Measurements from ENCODE around the gene ZNRF4. TPM values are rescaled to one million over a fixed set of nuclear protein-coding genes. Genes with fewer than 3 reads are reported as not detected.

Gene ZNRF4
- total and polyA plus RNA-seq, 7 donors = not detected

DNA sequence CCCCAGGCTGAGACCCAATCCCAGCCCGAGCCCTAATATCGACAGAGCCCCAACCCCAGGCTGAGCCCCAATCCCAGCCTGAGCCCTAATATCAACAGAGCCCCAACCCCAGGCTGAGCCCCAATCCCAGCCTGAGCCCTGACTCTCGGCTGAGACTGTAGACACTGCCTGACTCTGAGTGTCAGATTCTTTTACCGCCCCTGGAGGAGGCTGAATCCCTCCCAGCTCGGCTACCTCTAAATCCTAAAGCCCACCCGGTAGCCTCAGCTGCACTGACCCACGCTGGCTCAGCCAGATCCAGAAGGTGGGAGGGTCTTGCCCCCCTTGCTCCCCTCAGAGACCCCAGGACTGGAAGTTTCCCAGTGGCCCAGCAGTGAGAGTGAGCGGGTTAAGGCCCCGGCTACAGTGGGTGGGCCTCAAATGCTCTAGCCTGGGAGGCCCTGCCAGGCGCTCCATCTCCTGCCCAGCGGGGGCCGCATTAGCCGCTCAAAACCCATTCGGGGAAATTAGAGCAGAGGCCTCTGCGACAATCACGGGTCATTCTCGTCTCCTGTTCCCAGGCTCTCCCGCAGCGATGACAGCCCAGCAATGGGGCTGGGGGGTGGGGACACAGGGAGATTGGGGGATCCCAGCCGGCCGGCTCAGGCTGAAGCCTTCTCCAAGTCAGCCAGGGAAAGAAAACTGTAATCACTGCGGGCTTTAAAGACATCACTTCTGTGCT is 43.8 kb downstream of the ZNRF4 start:
- no peak for DNase-seq

GRCh38 chr19:5501907-5502306 is 46.7 kb downstream of the ZNRF4 start:
- WGBS, 2 donors = 86 to 94% methylated on average over 2 of the region's 2 CpGs
- no peak overlapping the region for H3K27ac ChIP-seq
- H3K27me3 ChIP-seq = peaks cover 0 to 19% (median 0%) of the 10 kb centered on the region in 3 donors
- no peak overlapping the region for H3K4me3 ChIP-seq
- TF ChIP-seq POLR2AphosphoS5 (IDR thresholded peaks at IDR 0.05) (no peak), EP300 (IDR thresholded peaks at IDR 0.05) (no peak), POLR2A (IDR thresholded peaks at IDR 0.05) (no peak)
- TF ChIP-seq, protein P1, sequence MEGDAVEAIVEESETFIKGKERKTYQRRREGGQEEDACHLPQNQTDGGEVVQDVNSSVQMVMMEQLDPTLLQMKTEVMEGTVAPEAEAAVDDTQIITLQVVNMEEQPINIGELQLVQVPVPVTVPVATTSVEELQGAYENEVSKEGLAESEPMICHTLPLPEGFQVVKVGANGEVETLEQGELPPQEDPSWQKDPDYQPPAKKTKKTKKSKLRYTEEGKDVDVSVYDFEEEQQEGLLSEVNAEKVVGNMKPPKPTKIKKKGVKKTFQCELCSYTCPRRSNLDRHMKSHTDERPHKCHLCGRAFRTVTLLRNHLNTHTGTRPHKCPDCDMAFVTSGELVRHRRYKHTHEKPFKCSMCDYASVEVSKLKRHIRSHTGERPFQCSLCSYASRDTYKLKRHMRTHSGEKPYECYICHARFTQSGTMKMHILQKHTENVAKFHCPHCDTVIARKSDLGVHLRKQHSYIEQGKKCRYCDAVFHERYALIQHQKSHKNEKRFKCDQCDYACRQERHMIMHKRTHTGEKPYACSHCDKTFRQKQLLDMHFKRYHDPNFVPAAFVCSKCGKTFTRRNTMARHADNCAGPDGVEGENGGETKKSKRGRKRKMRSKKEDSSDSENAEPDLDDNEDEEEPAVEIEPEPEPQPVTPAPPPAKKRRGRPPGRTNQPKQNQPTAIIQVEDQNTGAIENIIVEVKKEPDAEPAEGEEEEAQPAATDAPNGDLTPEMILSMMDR (IDR thresholded peaks at IDR 0.05) = no peak
- no peaks in the 10 kb centered on the region for H3K36me3 ChIP-seq
- DNase-seq = no peak
- peaks cover 0 to 12% (median 5%) of the 10 kb centered on the region in 4 donors for H3K9me3 ChIP-seq
- no peaks in the 10 kb centered on the region for H3K4me1 ChIP-seq
- intact Hi-C loops (cut with DNase I) = no loop called here

More for the DNA sequence above, 43.8 kb downstream of the ZNRF4 start:
- TF ChIP-seq EP300 (IDR thresholded peaks at IDR 0.05) (no peak), POLR2AphosphoS5 (IDR thresholded peaks at IDR 0.05) (no peak), POLR2A (IDR thresholded peaks at IDR 0.05) (no peak)
- TF ChIP-seq, protein P1 (IDR thresholded peaks at IDR 0.05) = no peak
- Histone ChIP-seq H3K4me1 (no peaks in the 10 kb centered on the region), H3K36me3 (no peaks in the 10 kb centered on the region), H3K27ac (no peak overlapping the region), H3K4me3 (no peak overlapping the region), H3K9me3 (peaks cover 0 to 12% (median 5%) of the 10 kb centered on the region in 4 donors), H3K27me3 (peaks cover 0 to 44% (median 0%) of the 10 kb centered on the region in 3 donors)
- intact Hi-C loops (cut with DNase I) = no loop called here
- 32 to 58% methylated on average over 22 of the region's 22 CpGs for WGBS, 2 donors

DNA sequence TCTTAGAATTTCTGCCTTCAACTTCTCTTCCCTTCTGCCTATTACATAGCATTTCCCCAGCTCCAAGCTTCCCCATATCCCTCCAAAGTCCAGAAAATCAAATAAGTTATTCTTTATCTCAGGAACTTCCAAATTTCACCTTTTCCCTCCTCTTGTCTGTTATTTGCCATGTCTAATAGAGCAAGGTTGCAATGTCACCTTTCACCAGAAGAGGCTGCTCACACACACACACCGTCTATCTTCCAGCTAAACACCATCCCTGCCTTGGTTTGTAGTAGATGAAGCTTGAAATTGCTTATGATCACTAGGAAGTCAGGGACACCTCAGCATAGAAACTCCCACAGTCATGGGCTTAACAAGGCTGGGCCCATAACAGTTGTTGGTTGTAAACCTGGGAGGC is 48.4 kb downstream of the ZNRF4 start:
- intact Hi-C loops (cut with DNase I) = no loop called here
- TF ChIP-seq EP300 (IDR thresholded peaks at IDR 0.05) (no peak), POLR2AphosphoS5 (IDR thresholded peaks at IDR 0.05) (no peak), POLR2A (IDR thresholded peaks at IDR 0.05) (no peak)
- TF ChIP-seq, protein P1 (IDR thresholded peaks at IDR 0.05) = no peak
- 43 to 46% methylated on average over 1 of the region's 1 CpG for WGBS, 2 donors
- no peaks in the 10 kb centered on the region for H3K4me1 ChIP-seq
- no peaks in the 10 kb centered on the region for H3K36me3 ChIP-seq
- DNase-seq = no peak
- H3K4me3 ChIP-seq = no peak overlapping the region
- H3K27me3 ChIP-seq = peaks cover 0 to 10% (median 0%) of the 10 kb centered on the region in 3 donors
- no peak overlapping the region for H3K27ac ChIP-seq
- H3K9me3 ChIP-seq = peaks cover 0 to 12% (median 5%) of the 10 kb centered on the region in 4 donors

DNA sequence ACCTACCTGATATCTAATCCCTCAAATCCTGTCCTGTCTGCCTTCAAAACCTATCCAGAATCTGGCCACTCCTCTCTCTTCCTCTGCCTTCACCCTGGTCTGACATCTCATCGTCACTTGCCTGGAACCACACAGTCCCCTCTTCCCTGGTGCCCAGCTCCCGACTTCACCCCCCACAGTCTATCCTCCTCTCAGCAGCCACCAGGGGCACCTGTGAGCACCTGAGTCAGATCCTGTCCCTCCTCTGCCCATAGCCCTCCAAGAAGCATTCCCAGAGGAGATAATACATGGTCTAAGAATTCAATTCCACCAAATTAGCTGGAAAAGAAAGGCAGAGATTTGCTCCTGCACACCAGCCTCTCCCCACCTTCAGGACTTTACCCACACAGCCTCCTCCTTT is 48.9 kb downstream of the ZNRF4 start:
- Histone ChIP-seq H3K9me3 (peaks cover 0 to 12% (median 5%) of the 10 kb centered on the region in 4 donors), H3K36me3 (no peaks in the 10 kb centered on the region), H3K4me1 (no peaks in the 10 kb centered on the region), H3K27ac (no peak overlapping the region), H3K4me3 (no peak overlapping the region), H3K27me3 (peaks cover 0 to 7% (median 0%) of the 10 kb centered on the region in 3 donors)
- DNase-seq = no peak
- no peak for TF ChIP-seq POLR2A (IDR thresholded peaks at IDR 0.05)
- no peak for TF ChIP-seq EP300 (IDR thresholded peaks at IDR 0.05)
- no peak for TF ChIP-seq POLR2AphosphoS5 (IDR thresholded peaks at IDR 0.05)
- TF ChIP-seq, protein P1 (IDR thresholded peaks at IDR 0.05) = no peak
- WGBS, 2 donors = 54 to 62% methylated on average over 2 of the region's 2 CpGs
- intact Hi-C loops (cut with DNase I) = no loop called here

Other genes starting within 250 kb of the ZNRF4 start
- 100 to 1,000 TPM; 120 to 211 (median 139) TPM for gene PTPRS, start 114.6 kb upstream of the ZNRF4 start, total RNA-seq
- gene PTPRS, start 114.6 kb upstream of the ZNRF4 start, polyA plus RNA-seq = 10 to 100 TPM in 1 of 3 donors, 1 to 10 TPM in 1, under 1 TPM in 1; 0.46 to 12.3 (median 2.4) TPM
- gene TINCR, start 112.5 kb downstream of the ZNRF4 start, total RNA-seq = under 1 TPM in 3 of 4 donors, not detected in 1; 0.33 to 0.55 (median 0.41) TPM
- 10 to 100 TPM in 2 of 3 donors, 1 to 10 TPM in 1; 2.8 to 27.5 (median 12.0) TPM for gene TINCR, start 112.5 kb downstream of the ZNRF4 start, polyA plus RNA-seq
- 10 to 100 TPM; 22.8 to 80.0 (median 38.1) TPM for gene SAFB2, start 167.4 kb downstream of the ZNRF4 start, total RNA-seq
- 10 to 100 TPM; 22.2 to 58.8 (median 24.3) TPM for gene SAFB2, start 167.4 kb downstream of the ZNRF4 start, polyA plus RNA-seq
- gene SAFB, start 167.7 kb downstream of the ZNRF4 start, total RNA-seq = 10 to 100 TPM; 48.9 to 75.9 (median 60.4) TPM
- gene SAFB, start 167.7 kb downstream of the ZNRF4 start, polyA plus RNA-seq = 10 to 100 TPM; 25.7 to 64.1 (median 30.6) TPM
- 10 to 100 TPM; 39.6 to 87.8 (median 61.7) TPM for gene MICOS13, start 225.1 kb downstream of the ZNRF4 start, total RNA-seq
- 100 to 1,000 TPM; 110 to 160 (median 120) TPM for gene MICOS13, start 225.1 kb downstream of the ZNRF4 start, polyA plus RNA-seq
- gene HSD11B1L, start 225.6 kb downstream of the ZNRF4 start, total RNA-seq = 10 to 100 TPM; 19.9 to 37.1 (median 23.3) TPM
- 1 to 10 TPM; 4.2 to 8.4 (median 6.3) TPM for gene HSD11B1L, start 225.6 kb downstream of the ZNRF4 start, polyA plus RNA-seq
- gene RPL36, start 234.9 kb downstream of the ZNRF4 start, total RNA-seq = 1,000 to 10,000 TPM in 2 of 4 donors, 100 to 1,000 TPM in 2; 593 to 1,408 (median 902) TPM
- 1,000 to 10,000 TPM; 1,490 to 2,228 (median 1,816) TPM for gene RPL36, start 234.9 kb downstream of the ZNRF4 start, polyA plus RNA-seq

Measured in sigmoid colon (tissue), 7 donors.